ENCODE measurements around the gene MAML2.

- no peak for TF ChIP-seq CTCF (conservative IDR thresholded peaks at IDR 0.05)
- TF ChIP-seq ZFX (IDR thresholded peaks at IDR 0.05), result no peak
These were observed 217.6 kb downstream of the MAML2 start for GRCh38 chr11:96125400-96125799.

Measured in C4-2B (cell line).